Skin epidermis (tissue), 12 donors: ENCODE measurements around the gene LPAR5.
A peak's percentile ranks its signal among the peaks of the same experiment; 100 is the strongest.

Experiments used
- H3K27ac ChIP-seq, 21 experiments: fragments of 200-600 bp; sonication (generic) in 11 of 21; one replicate each; pipeline ENCODE4 v1.5.0; 2020; ENCODE audit warnings: mild to moderate bottlenecking in 3 of 21, inconsistent platforms in 2 of 21, moderate library complexity in 2 of 21
- H3K4me3 ChIP-seq, 7 experiments: fragments of 200-600 bp; sonication (generic) in 2 of 7; one replicate each; pipeline ENCODE4 v1.5.0; 2020; ENCODE audit warnings: inconsistent platforms in 2 of 7, mild to moderate bottlenecking in 2 of 7, moderate library complexity in 1 of 7

Gene LPAR5

GRCh38 chr12:6640497-6640896 is 4.7 kb upstream of the LPAR5 start:
- H3K4me3 ChIP-seq: no peak overlapping the region

GRCh38 chr12:6639151-6639801 is 3.5 kb upstream of the LPAR5 start:
- H3K4me3 ChIP-seq: no peak overlapping the region
- H3K27ac ChIP-seq: peak overlapping the region in 12 of 21 experiments; percentile 2 to 89 (median 39)

More at GRCh38 chr12:6640497-6640896, 4.7 kb upstream of the LPAR5 start:
- peak overlapping the region in 1 of 21 experiments; percentile 16 for H3K27ac ChIP-seq

- Histone ChIP-seq H3K4me3 (no peak overlapping the region), H3K27ac (peak overlapping the region in 11 of 21 experiments; percentile 5 to 89 (median 38))
These were observed 2.5 kb upstream of the LPAR5 start for GRCh38 chr12:6638305-6638704.

GRCh38 chr12:6635375-6635855 is 344 bp downstream of the LPAR5 start:
- peak overlapping the region in 6 of 7 experiments; percentile 18 to 38 (median 24) for H3K4me3 ChIP-seq
- peak overlapping the region; percentile 13 to 89 (median 81) for H3K27ac ChIP-seq

GRCh38 chr12:6632026-6632983 is 3.5 kb downstream of the LPAR5 start:
- Histone ChIP-seq H3K27ac (peak overlapping the region in 20 of 21 experiments; percentile 0 to 89 (median 53)), H3K4me3 (peak overlapping the region in 1 of 7 experiments; percentile 11)

DNA sequence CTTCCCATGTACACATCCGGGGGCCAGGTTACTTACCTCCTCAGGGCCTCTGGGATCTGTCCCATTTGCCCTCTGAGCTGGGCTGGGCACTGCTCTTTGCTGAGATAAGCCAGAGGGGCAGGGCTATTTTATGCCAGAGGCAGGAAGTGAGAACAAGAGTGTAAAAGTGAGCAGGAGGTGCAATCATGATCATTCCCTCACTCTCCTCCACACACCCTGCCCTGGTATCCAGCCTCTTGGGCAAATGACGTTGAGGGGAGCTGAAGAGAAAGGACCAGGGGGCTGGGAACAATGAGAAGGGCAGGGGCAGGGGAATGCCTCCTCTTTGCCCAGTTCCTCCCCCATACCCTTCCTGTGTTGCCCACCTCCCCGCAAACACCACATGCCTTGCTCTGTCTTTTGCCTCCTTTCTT is 4.2 kb downstream of the LPAR5 start:
- peak overlapping the region in 16 of 21 experiments; percentile 20 to 89 (median 68) for H3K27ac ChIP-seq
- peak overlapping the region in 1 of 7 experiments; percentile 11 for H3K4me3 ChIP-seq

DNA sequence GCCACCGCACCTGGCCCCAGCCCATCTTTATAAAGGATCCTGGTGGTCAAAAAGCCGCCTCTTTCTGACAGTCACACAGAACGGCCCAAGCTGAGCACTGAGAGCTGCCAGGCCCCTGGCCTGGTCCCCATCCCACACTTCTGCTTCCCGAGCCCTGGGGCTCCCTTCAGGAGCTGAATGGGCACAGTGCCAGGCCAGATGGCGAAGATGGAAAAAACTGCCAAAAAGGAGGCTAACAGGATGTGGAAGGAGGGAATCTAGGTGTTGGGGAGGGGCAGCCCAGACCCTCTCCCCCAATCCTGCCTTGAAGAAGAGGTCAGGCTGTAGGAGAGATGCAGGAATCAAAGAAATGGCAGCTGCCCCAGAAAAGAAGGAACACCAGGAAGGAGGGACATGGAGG is 5.0 kb downstream of the LPAR5 start:
- Histone ChIP-seq H3K27ac (peak overlapping the region in 6 of 21 experiments; percentile 73 to 89 (median 80)), H3K4me3 (no peak overlapping the region)

DNA sequence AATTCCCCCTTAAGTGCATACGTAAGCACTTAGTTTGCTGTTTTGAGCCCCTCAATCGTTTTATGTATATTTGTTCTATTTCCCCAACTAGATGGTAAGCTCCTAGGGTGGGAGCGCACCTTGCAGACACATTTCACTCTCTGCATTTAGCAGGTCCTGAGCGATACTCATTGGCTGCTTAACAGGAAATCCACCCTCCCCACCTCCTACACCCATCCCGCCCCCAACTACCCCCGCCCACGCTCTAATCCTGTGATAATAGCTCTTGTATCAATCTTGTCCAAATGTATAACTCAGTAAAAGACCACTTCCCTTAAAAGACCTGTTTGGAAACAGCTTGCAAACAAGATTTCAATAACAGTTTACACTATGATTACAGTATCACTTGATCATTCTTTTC is 8.1 kb downstream of the LPAR5 start:
- no peak overlapping the region for H3K4me3 ChIP-seq

DNA sequence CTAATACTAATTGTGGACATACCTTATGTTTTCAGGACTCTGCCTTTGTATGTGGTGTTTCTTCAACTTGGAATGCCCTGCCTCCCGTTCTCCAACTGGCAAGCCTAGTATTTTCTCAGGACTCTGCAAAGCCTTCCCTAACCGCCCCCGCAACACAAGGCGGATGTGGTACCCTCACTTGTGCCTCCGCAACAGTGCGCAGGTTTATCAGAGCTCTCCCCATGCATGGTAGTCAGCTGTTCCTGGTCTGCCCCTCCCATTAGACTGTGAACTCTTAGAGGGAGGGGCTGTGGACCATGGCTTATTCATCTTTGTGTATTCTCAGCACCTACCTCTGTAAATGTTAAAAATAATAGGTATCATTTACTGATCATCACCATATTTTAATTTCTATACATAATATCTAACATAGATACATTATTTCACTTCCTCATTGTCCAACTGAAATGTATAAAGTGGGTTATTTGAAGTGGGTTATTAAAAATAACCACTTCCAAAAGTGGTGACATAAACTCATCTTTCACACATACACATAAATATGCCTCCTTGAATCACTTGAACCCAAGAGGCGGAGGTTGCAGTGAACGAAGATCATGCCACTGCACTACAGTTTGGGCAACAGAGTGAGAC is 9.0 kb downstream of the LPAR5 start:
- no peak overlapping the region for H3K4me3 ChIP-seq
- no peak overlapping the region for H3K27ac ChIP-seq

More for the DNA sequence above, 8.1 kb downstream of the LPAR5 start:
- H3K27ac ChIP-seq: peak overlapping the region in 2 of 21 experiments; percentile 17 to 61

GRCh38 chr12:6620885-6621274 is 14.9 kb downstream of the LPAR5 start:
- H3K27ac ChIP-seq: peak overlapping the region in 2 of 21 experiments; percentile 39 to 46
- peak overlapping the region in 2 of 7 experiments; percentile 15 to 18 for H3K4me3 ChIP-seq

- peak overlapping the region in 2 of 7 experiments; percentile 15 to 18 for H3K4me3 ChIP-seq
- H3K27ac ChIP-seq: peak overlapping the region in 2 of 21 experiments; percentile 39 to 46
These were observed 15.4 kb downstream of the LPAR5 start for GRCh38 chr12:6620137-6620884.

- Histone ChIP-seq H3K27ac (peak overlapping the region in 1 of 21 experiments; percentile 10), H3K4me3 (no peak overlapping the region)
These were observed 17.1 kb downstream of the LPAR5 start for GRCh38 chr12:6618483-6619225.

GRCh38 chr12:6615802-6616201 is 20.0 kb downstream of the LPAR5 start:
- H3K4me3 ChIP-seq: no peak overlapping the region
- peak overlapping the region in 2 of 21 experiments; percentile 15 to 52 for H3K27ac ChIP-seq

DNA sequence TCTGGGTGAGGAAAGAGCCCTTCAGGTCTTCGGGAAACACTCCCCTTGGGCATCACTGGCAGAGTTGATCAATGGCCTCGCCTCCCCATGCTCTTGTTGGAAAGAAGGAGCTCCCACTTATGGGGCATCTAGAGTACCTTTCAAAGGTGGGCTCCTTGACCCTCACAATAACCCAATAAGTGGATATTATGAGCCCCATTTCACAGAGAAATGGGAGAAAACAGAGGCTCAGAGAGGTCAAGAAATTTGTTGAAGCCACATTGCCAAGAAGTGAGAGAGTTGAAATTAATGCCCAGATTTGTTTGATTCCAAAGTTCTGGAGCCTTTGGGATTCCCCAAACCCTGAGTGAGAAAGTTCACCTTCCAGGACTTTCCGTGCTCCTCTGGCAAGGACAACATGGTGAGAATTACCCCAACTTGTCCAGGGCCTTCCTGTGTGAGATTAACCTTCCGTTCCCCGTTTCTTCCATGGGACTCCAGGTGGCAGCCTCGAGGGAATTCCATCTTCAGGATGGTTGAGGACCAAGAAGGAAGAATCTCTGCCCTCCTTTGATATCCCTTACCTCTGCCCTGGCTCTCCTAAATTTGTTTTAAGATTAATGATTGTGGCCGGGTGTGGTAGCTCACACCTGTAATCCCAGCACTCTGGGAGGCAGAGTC is 21.1 kb downstream of the LPAR5 start:
- Histone ChIP-seq H3K4me3 (no peak overlapping the region), H3K27ac (peak overlapping the region; percentile 54 to 94 (median 84))

- H3K4me3 ChIP-seq: no peak overlapping the region
These were observed 21.8 kb downstream of the LPAR5 start for GRCh38 chr12:6613776-6614512.

GRCh38 chr12:6613015-6613775 is 22.6 kb downstream of the LPAR5 start:
- Histone ChIP-seq H3K4me3 (peak overlapping the region in 2 of 7 experiments; percentile 1 to 17), H3K27ac (peak overlapping the region; percentile 34 to 94 (median 84))

More at GRCh38 chr12:6613776-6614512, 21.8 kb downstream of the LPAR5 start:
- peak overlapping the region; percentile 54 to 94 (median 84) for H3K27ac ChIP-seq
